ENCODE data around the gene CHID1.

GRCh38 chr11:824942-825341, 85.7 kb downstream of the CHID1 start:
- TF ChIP-seq CTCF (IDR thresholded peaks at IDR 0.05): no peak
- TF ChIP-seq POLR2A (IDR thresholded peaks at IDR 0.05): no peak
- TF ChIP-seq POLR2AphosphoS5 (IDR thresholded peaks at IDR 0.05): no peak

All from breast epithelium (tissue), 3 donors.